CD4-positive, alpha-beta T cell treated with Interferon gamma for 1 hour (primary cell): ENCODE measurements around the gene PCBP2.
A peak's percentile ranks its signal among the peaks of the same experiment; 100 is the strongest.
"Not testable (repeated sequence)": the region's sequence is repeated elsewhere in the genome, so short reads cannot be mapped to it uniquely, and the experiment has no call there.

ENCODE experiments used
- DNase-seq: peaks from one replicate; pipeline ENCODE4 v3.0.0-alpha.2; 2020

Gene PCBP2

GRCh38 chr12:53441040-53441833, 10.7 kb upstream of the PCBP2 start, which contains the start of gene PRR13:
Gene PRR13, plus strand, starts transcription at chr12:53441734. Its CDS starts 981 bp downstream, at chr12:53442715.
- peak; percentile 98 for DNase-seq

- no peak for DNase-seq
Measured at GRCh38 chr12:53443955-53444354, 7.9 kb upstream of the PCBP2 start.

GRCh38 chr12:53444593-53445325, 7.1 kb upstream of the PCBP2 start:
- DNase-seq: not testable (repeated sequence)

GRCh38 chr12:53450936-53451335, 966 bp upstream of the PCBP2 start:
- no peak for DNase-seq

GRCh38 chr12:53452159-53453077, 516 bp downstream of the PCBP2 start:
- peak; percentile 71 for DNase-seq

- DNase-seq: no peak
Measured at GRCh38 chr12:53453953-53454640, 2.2 kb downstream of the PCBP2 start.

GRCh38 chr12:53454707-53455106, 2.8 kb downstream of the PCBP2 start:
- DNase-seq: no peak

GRCh38 chr12:53456654-53457366, 4.9 kb downstream of the PCBP2 start:
- no peak for DNase-seq

GRCh38 chr12:53459097-53459496, 7.2 kb downstream of the PCBP2 start:
- no peak for DNase-seq

GRCh38 chr12:53461059-53461458, 9.2 kb downstream of the PCBP2 start:
- DNase-seq: no peak

- no peak for DNase-seq
Measured at GRCh38 chr12:53461591-53461990, 9.7 kb downstream of the PCBP2 start.

GRCh38 chr12:53462935-53463334, 11.0 kb downstream of the PCBP2 start:
- DNase-seq: no peak

GRCh38 chr12:53463802-53464560, 12.1 kb downstream of the PCBP2 start:
- DNase-seq: no peak

GRCh38 chr12:53464685-53465418, 12.9 kb downstream of the PCBP2 start:
- no peak for DNase-seq

GRCh38 chr12:53465679-53466078, 13.8 kb downstream of the PCBP2 start:
- DNase-seq: no peak

- no peak for DNase-seq
Measured at GRCh38 chr12:53466640-53467039, 14.7 kb downstream of the PCBP2 start.

GRCh38 chr12:53467082-53467481, 15.2 kb downstream of the PCBP2 start:
- no peak for DNase-seq

- DNase-seq: no peak
Measured at GRCh38 chr12:53467880-53468279, 16.0 kb downstream of the PCBP2 start.

- no peak for DNase-seq
Measured at GRCh38 chr12:53468282-53468681, 16.4 kb downstream of the PCBP2 start.

GRCh38 chr12:53472056-53472582, 20.2 kb downstream of the PCBP2 start:
- no peak for DNase-seq
